Measurements from ENCODE around the gene MBNL2. TPM values are rescaled to one million over a fixed set of nuclear protein-coding genes. Genes with fewer than 3 reads are reported as not detected.

Gene MBNL2
- total RNA-seq = 10 to 100 TPM; 17.2 to 17.9 TPM

- H3K4me1 Mint-ChIP-seq = peaks cover 46% of the 10 kb centered on the region
- POLR2A ChIA-PET = interaction anchor here (1.0 to 4.5 kb wide), 4 partner anchors 10 to 211 kb away, joined by 3 to 39 read pairs (median 8); partner anchors contain the start of gene RAP2A
- H3K36me3 Mint-ChIP-seq = no peaks in the 10 kb centered on the region
- DNase-seq (peak; percentile 75), ATAC-seq (ENCODE audit: low read depth) (peak; percentile 99)
- H3K27me3 Mint-ChIP-seq = no peaks in the 10 kb centered on the region
- H3K9me3 Mint-ChIP-seq = no peaks in the 10 kb centered on the region
- peak within 1 kb of the TSS; percentile 93 for H3K4me3 Mint-ChIP-seq
- peak within 1 kb of the TSS; percentile 92 for H3K27ac Mint-ChIP-seq
Observed at GRCh38 chr13:97221989-97222700, at the start of gene MBNL2. Gene MBNL2, plus strand, starts transcription at chr13:97222333. Its CDS starts 53,903 bp downstream, at chr13:97276236.

- peaks cover 2% of the 10 kb centered on the region for H3K36me3 Mint-ChIP-seq
- POLR2A ChIA-PET = no interaction called here
- peaks cover 4% of the 10 kb centered on the region for H3K4me1 Mint-ChIP-seq
- ATAC-seq (ENCODE audit: low read depth) (no peak), DNase-seq (no peak)
- H3K9me3 Mint-ChIP-seq = peaks cover 3% of the 10 kb centered on the region
- peaks cover 4% of the 10 kb centered on the region for H3K27me3 Mint-ChIP-seq
- H3K4me3 Mint-ChIP-seq = no peak overlapping the region
- H3K27ac Mint-ChIP-seq = no peak overlapping the region
Observed at GRCh38 chr13:97174638-97175037, 47.5 kb upstream of the MBNL2 start.

- Mint-ChIP-seq H3K27me3 (peaks cover 4% of the 10 kb centered on the region), H3K9me3 (peaks cover 4% of the 10 kb centered on the region), H3K27ac (no peak overlapping the region), H3K4me1 (peaks cover 4% of the 10 kb centered on the region), H3K4me3 (no peak overlapping the region), H3K36me3 (peaks cover 3% of the 10 kb centered on the region)
- DNase-seq = no peak
- ATAC-seq (ENCODE audit: low read depth) = no peak
- POLR2A ChIA-PET = no interaction called here
Observed at GRCh38 chr13:97175041-97175440, 47.1 kb upstream of the MBNL2 start.

- no peak overlapping the region for H3K27ac Mint-ChIP-seq
- peaks cover 6% of the 10 kb centered on the region for H3K27me3 Mint-ChIP-seq
- H3K4me1 Mint-ChIP-seq = peaks cover 4% of the 10 kb centered on the region
- DNase-seq (no peak), ATAC-seq (ENCODE audit: low read depth) (no peak)
- POLR2A ChIA-PET = no interaction called here
- H3K36me3 Mint-ChIP-seq = peaks cover 3% of the 10 kb centered on the region
- no peak overlapping the region for H3K4me3 Mint-ChIP-seq
- H3K9me3 Mint-ChIP-seq = peaks cover 3% of the 10 kb centered on the region
Observed at GRCh38 chr13:97179501-97179900, 42.6 kb upstream of the MBNL2 start.

GRCh38 chr13:97182111-97182890 lies 39.8 kb upstream of the MBNL2 start:
- POLR2A ChIA-PET = no interaction called here
- Mint-ChIP-seq H3K4me3 (no peak overlapping the region), H3K27ac (no peak overlapping the region), H3K9me3 (peaks cover 1% of the 10 kb centered on the region), H3K27me3 (peaks cover 7% of the 10 kb centered on the region), H3K4me1 (peaks cover 4% of the 10 kb centered on the region), H3K36me3 (peaks cover 1% of the 10 kb centered on the region)
- ATAC-seq (ENCODE audit: low read depth) = no peak
- no peak for DNase-seq

- Mint-ChIP-seq H3K4me3 (no peak overlapping the region), H3K9me3 (no peaks in the 10 kb centered on the region), H3K4me1 (peaks cover 9% of the 10 kb centered on the region), H3K36me3 (no peaks in the 10 kb centered on the region), H3K27me3 (peaks cover 11% of the 10 kb centered on the region), H3K27ac (no peak overlapping the region)
- POLR2A ChIA-PET = no interaction called here
- DNase-seq (no peak), ATAC-seq (ENCODE audit: low read depth) (no peak)
Observed at GRCh38 chr13:97185291-97185690, 36.8 kb upstream of the MBNL2 start.

- POLR2A ChIA-PET = no interaction called here
- H3K4me3 Mint-ChIP-seq = no peak overlapping the region
- H3K27me3 Mint-ChIP-seq = peaks cover 11% of the 10 kb centered on the region
- DNase-seq = no peak
- no peaks in the 10 kb centered on the region for H3K9me3 Mint-ChIP-seq
- no peak overlapping the region for H3K27ac Mint-ChIP-seq
- H3K4me1 Mint-ChIP-seq = peaks cover 9% of the 10 kb centered on the region
- ATAC-seq (ENCODE audit: low read depth) = no peak
- H3K36me3 Mint-ChIP-seq = no peaks in the 10 kb centered on the region
Observed at GRCh38 chr13:97185751-97186150, 36.4 kb upstream of the MBNL2 start.

- ATAC-seq (ENCODE audit: low read depth) = no peak
- H3K9me3 Mint-ChIP-seq = no peaks in the 10 kb centered on the region
- POLR2A ChIA-PET = no interaction called here
- H3K27me3 Mint-ChIP-seq = peaks cover 9% of the 10 kb centered on the region
- peaks cover 12% of the 10 kb centered on the region for H3K4me1 Mint-ChIP-seq
- H3K4me3 Mint-ChIP-seq = no peak overlapping the region
- no peaks in the 10 kb centered on the region for H3K36me3 Mint-ChIP-seq
- H3K27ac Mint-ChIP-seq = no peak overlapping the region
- no peak for DNase-seq
Observed at GRCh38 chr13:97188207-97188606, 33.9 kb upstream of the MBNL2 start.

- H3K27ac Mint-ChIP-seq = no peak overlapping the region
- H3K27me3 Mint-ChIP-seq = peaks cover 8% of the 10 kb centered on the region
- H3K36me3 Mint-ChIP-seq = no peaks in the 10 kb centered on the region
- DNase-seq (no peak), ATAC-seq (ENCODE audit: low read depth) (no peak)
- H3K4me3 Mint-ChIP-seq = no peak overlapping the region
- POLR2A ChIA-PET = no interaction called here
- no peaks in the 10 kb centered on the region for H3K9me3 Mint-ChIP-seq
- H3K4me1 Mint-ChIP-seq = peaks cover 18% of the 10 kb centered on the region
Observed at GRCh38 chr13:97189928-97190327, 32.2 kb upstream of the MBNL2 start.

- peaks cover 18% of the 10 kb centered on the region for H3K4me1 Mint-ChIP-seq
- no peak overlapping the region for H3K27ac Mint-ChIP-seq
- no peaks in the 10 kb centered on the region for H3K9me3 Mint-ChIP-seq
- DNase-seq = no peak
- no peak for ATAC-seq (ENCODE audit: low read depth)
- H3K27me3 Mint-ChIP-seq = peaks cover 6% of the 10 kb centered on the region
- POLR2A ChIA-PET = no interaction called here
- no peak overlapping the region for H3K4me3 Mint-ChIP-seq
- H3K36me3 Mint-ChIP-seq = no peaks in the 10 kb centered on the region
Observed at GRCh38 chr13:97191142-97191541, 31.0 kb upstream of the MBNL2 start.

- POLR2A ChIA-PET = no interaction called here
Observed at GRCh38 chr13:97191615-97192014, 30.5 kb upstream of the MBNL2 start.

GRCh38 chr13:97192166-97192565 lies 30.0 kb upstream of the MBNL2 start:
- POLR2A ChIA-PET = no interaction called here
- ATAC-seq (ENCODE audit: low read depth) (no peak), DNase-seq (no peak)
- H3K4me1 Mint-ChIP-seq = peaks cover 18% of the 10 kb centered on the region
- H3K27ac Mint-ChIP-seq = no peak overlapping the region
- no peaks in the 10 kb centered on the region for H3K36me3 Mint-ChIP-seq
- no peaks in the 10 kb centered on the region for H3K9me3 Mint-ChIP-seq
- no peak overlapping the region for H3K4me3 Mint-ChIP-seq
- peaks cover 6% of the 10 kb centered on the region for H3K27me3 Mint-ChIP-seq

More at GRCh38 chr13:97191615-97192014, 30.5 kb upstream of the MBNL2 start:
- H3K27me3 Mint-ChIP-seq = peaks cover 6% of the 10 kb centered on the region
- ATAC-seq (ENCODE audit: low read depth) (no peak), DNase-seq (no peak)
- H3K36me3 Mint-ChIP-seq = no peaks in the 10 kb centered on the region
- H3K9me3 Mint-ChIP-seq = no peaks in the 10 kb centered on the region
- no peak overlapping the region for H3K4me3 Mint-ChIP-seq
- H3K27ac Mint-ChIP-seq = no peak overlapping the region
- H3K4me1 Mint-ChIP-seq = peaks cover 18% of the 10 kb centered on the region

GRCh38 chr13:97193577-97193976 lies 28.6 kb upstream of the MBNL2 start:
- POLR2A ChIA-PET = no interaction called here
- H3K27ac Mint-ChIP-seq = no peak overlapping the region
- ATAC-seq (ENCODE audit: low read depth) = no peak
- peaks cover 13% of the 10 kb centered on the region for H3K4me1 Mint-ChIP-seq
- H3K9me3 Mint-ChIP-seq = peaks cover 1% of the 10 kb centered on the region
- H3K27me3 Mint-ChIP-seq = peaks cover 3% of the 10 kb centered on the region
- H3K36me3 Mint-ChIP-seq = no peaks in the 10 kb centered on the region
- no peak for DNase-seq
- H3K4me3 Mint-ChIP-seq = no peak overlapping the region

- Mint-ChIP-seq H3K27ac (no peak overlapping the region), H3K9me3 (peaks cover 6% of the 10 kb centered on the region), H3K4me3 (no peak overlapping the region), H3K4me1 (peaks cover 9% of the 10 kb centered on the region), H3K36me3 (no peaks in the 10 kb centered on the region), H3K27me3 (peaks cover 5% of the 10 kb centered on the region)
- no peak for DNase-seq
- POLR2A ChIA-PET = no interaction called here
- no peak for ATAC-seq (ENCODE audit: low read depth)
Observed at GRCh38 chr13:97194479-97194878, 27.7 kb upstream of the MBNL2 start.

Data from activated naive CD8-positive, alpha-beta T cell treated with anti-CD3 and anti-CD28 coated beads, Interleukin-2, amount 10 ng/mL, durations not matched to agents 7 days and 5 days (primary cell).